Activated CD4-positive, alpha-beta T cell treated with anti-CD3 and anti-CD28 coated beads, Interleukin-2, amount 50 U/mL, for 24 hours (primary cell): Measurements from ENCODE around the gene ISLR2.
"Not testable (repeated sequence)": the region's sequence is repeated elsewhere in the genome, so short reads cannot be mapped to it uniquely, and the experiment has no call there.

ENCODE experiments used
- DNase-seq, 2 donors: peaks; one replicate each; pipeline ENCODE4 v3.0.0-alpha.2; 2020; ENCODE audit warnings: low read depth in 1 of 2, low spot score in 1 of 2

ISLR2 gene

GRCh38 chr15:74130155-74130848, at the start of gene ISLR2:
Gene ISLR2 (plus strand): TSS chr15:74130586. CDS start chr15:74132755, 2,169 bp downstream.
- DNase-seq, result no peak

GRCh38 chr15:74082450-74082849, 47.9 kb upstream of the ISLR2 start, which contains the start of gene GOLGA6A:
Gene GOLGA6A (minus strand): TSS chr15:74082550. CDS start chr15:74082509, 41 bp downstream.
- not testable (repeated sequence) for DNase-seq

GRCh38 chr15:74094567-74094966, 35.8 kb upstream of the ISLR2 start:
- DNase-seq, result not testable (repeated sequence)

- not testable (repeated sequence) for DNase-seq
Measured at GRCh38 chr15:74095610-74096009, 34.8 kb upstream of the ISLR2 start.

GRCh38 chr15:74096753-74097474, 33.5 kb upstream of the ISLR2 start:
- DNase-seq, result not testable (repeated sequence)

- DNase-seq, result peak; percentile 62 to 75
Measured at GRCh38 chr15:74099963-74100733, 30.2 kb upstream of the ISLR2 start.

GRCh38 chr15:74108111-74108510, 22.3 kb upstream of the ISLR2 start:
- DNase-seq, result no peak

- not testable (repeated sequence) for DNase-seq
Measured at GRCh38 chr15:74108611-74109010, 21.8 kb upstream of the ISLR2 start.

- no peak for DNase-seq
Measured at GRCh38 chr15:74109713-74110112, 20.7 kb upstream of the ISLR2 start.

- DNase-seq, result no peak
Measured at GRCh38 chr15:74120426-74120825, 10.0 kb upstream of the ISLR2 start.

GRCh38 chr15:74121039-74121438, 9.3 kb upstream of the ISLR2 start:
- DNase-seq, result no peak

GRCh38 chr15:74121858-74122257, 8.5 kb upstream of the ISLR2 start:
- no peak for DNase-seq

- no peak for DNase-seq
Measured at GRCh38 chr15:74122403-74123130, 7.8 kb upstream of the ISLR2 start.

- DNase-seq, result no peak
Measured at GRCh38 chr15:74123131-74123429, 7.3 kb upstream of the ISLR2 start.

- no peak for DNase-seq
Measured at GRCh38 chr15:74123658-74124057, 6.7 kb upstream of the ISLR2 start.

- DNase-seq, result no peak
Measured at GRCh38 chr15:74124196-74124595, 6.2 kb upstream of the ISLR2 start.

- DNase-seq, result no peak
Measured at GRCh38 chr15:74124759-74125158, 5.6 kb upstream of the ISLR2 start.

- peak; percentile 76 to 82 for DNase-seq
Measured at GRCh38 chr15:74127255-74127953, 3.0 kb upstream of the ISLR2 start.

GRCh38 chr15:74127954-74128784, 2.2 kb upstream of the ISLR2 start:
- no peak for DNase-seq
